ENCODE results near the gene SPRY4. TPM values are rescaled to one million over a fixed set of nuclear protein-coding genes. Genes with fewer than 3 reads are reported as not detected.
"Not testable (repeated sequence)": the region's sequence is repeated elsewhere in the genome, so short reads cannot be mapped to it uniquely, and the experiment has no call there.

The SPRY4 gene
- total and polyA plus RNA-seq, 9 donors, result 26.4 to 89.4 (median 59.4) TPM

DNA sequence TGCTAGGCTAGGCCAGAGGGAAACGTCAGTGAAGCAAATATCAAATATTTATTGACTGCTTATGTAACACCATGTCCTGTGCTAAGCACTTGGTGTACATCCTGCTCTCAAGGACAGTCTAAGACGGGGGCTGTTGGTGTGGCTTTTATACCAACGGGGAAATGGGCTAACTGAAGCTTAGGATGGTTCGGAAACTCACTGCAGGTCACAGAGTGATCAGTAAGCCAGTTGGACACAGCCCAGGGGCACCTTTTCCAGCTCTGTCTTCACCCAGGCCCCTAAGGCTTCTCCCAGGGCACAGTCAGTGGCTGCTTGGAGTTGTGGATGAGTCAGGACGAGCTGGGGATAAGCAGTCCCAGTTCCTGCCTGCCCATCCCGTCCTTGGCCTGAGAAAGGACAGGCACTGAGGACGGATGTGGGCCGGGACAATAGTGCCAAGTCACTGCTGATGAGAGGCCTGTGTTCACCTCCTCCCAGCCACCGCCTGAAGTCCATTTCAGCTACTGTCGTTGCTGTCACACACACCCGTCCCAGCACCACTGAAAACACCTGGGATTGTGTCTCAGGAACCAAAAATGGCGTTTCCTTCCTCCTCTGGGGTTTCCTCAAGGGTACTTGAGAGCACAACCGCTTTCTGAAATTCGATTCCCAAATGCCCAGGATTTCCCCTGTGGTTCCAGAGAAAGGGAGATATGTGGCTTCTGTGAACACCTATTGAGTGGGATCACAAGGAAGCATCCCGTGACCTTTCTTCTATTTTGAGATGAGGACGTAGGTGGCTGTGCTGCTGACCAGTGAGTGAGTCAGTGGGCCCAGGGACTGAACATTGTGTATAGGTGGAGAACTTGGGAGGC lies 17.5 kb upstream of the SPRY4 start:
- 81% methylated on average over 12 of the region's 16 CpGs for WGBS (ENCODE audit: insufficient coverage)
- DNase-seq, result no peak
- H3K9me3 ChIP-seq (replicated peaks; ENCODE audit: control insufficient read depth, low read depth, low read length), result peaks cover 21% of the 10 kb centered on the region
- no peaks in the 10 kb centered on the region for H3K27me3 ChIP-seq (ENCODE audit: control insufficient read depth, insufficient read depth, low read length)
- no peak overlapping the region for H3K4me3 ChIP-seq (ENCODE audit: low read length)
- no peak overlapping the region for H3K27ac ChIP-seq (ENCODE audit: low read length)
- no peaks in the 10 kb centered on the region for H3K4me1 ChIP-seq (ENCODE audit: control insufficient read depth, insufficient read depth, low read length)
- no peaks in the 10 kb centered on the region for H3K36me3 ChIP-seq (ENCODE audit: control insufficient read depth, insufficient read depth, low read length)

DNA sequence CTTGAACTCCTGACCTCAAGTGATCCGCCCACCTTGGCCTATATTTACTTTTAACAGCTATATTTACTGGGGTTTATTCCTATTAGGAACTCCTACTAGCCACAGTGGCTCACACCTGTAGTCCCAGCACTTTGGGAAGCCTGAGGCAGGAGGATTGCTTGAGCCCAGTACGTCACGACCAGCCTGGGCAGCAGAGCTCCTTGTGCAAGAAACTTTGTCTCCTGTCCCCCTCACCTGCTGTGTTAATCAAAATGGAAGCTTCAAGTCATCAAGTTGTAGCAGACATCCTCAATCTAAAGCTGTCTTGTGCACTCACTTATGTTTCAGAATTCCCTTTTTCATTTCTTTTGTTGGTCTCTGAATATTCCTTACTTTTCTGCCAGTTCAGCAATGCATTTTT lies 15.0 kb upstream of the SPRY4 start:
- WGBS (ENCODE audit: insufficient coverage), result 93% methylated on average over 2 of the region's 3 CpGs
- no peak overlapping the region for H3K27ac ChIP-seq (ENCODE audit: low read length)

DNA sequence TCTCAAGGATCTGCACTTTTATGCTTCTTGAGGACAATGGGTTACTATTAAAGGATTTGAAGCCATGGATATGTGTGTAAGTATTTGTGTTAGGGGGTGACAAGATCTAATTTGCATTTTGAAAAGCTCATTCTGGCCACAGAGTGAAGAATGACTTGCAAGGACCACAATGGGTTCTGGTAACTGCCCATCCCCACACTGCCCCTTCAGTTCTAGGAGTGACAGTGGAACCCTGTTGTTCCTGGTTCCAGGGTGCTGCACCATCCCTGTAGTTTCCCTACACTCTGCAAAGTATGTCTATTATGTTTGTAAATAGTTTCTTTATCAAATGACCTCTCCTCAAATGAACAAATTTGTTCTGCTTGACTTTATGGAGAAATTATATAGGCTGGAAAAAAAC lies 9.7 kb upstream of the SPRY4 start:
- no peak for DNase-seq
- H3K27ac ChIP-seq (ENCODE audit: low read length), result no peak overlapping the region
- no peaks in the 10 kb centered on the region for H3K4me1 ChIP-seq (ENCODE audit: control insufficient read depth, insufficient read depth, low read length)
- H3K36me3 ChIP-seq (ENCODE audit: control insufficient read depth, insufficient read depth, low read length), result no peaks in the 10 kb centered on the region
- no peak overlapping the region for H3K4me3 ChIP-seq (ENCODE audit: low read length)
- no peaks in the 10 kb centered on the region for H3K27me3 ChIP-seq (ENCODE audit: control insufficient read depth, insufficient read depth, low read length)
- no peaks in the 10 kb centered on the region for H3K9me3 ChIP-seq (replicated peaks; ENCODE audit: control insufficient read depth, low read depth, low read length)

More for the DNA sequence above, 15.0 kb upstream of the SPRY4 start:
- no peaks in the 10 kb centered on the region for H3K4me1 ChIP-seq (ENCODE audit: control insufficient read depth, insufficient read depth, low read length)
- peaks cover 11% of the 10 kb centered on the region for H3K9me3 ChIP-seq (replicated peaks; ENCODE audit: control insufficient read depth, low read depth, low read length)
- no peak for DNase-seq
- no peaks in the 10 kb centered on the region for H3K27me3 ChIP-seq (ENCODE audit: control insufficient read depth, insufficient read depth, low read length)
- H3K36me3 ChIP-seq (ENCODE audit: control insufficient read depth, insufficient read depth, low read length), result no peaks in the 10 kb centered on the region
- H3K4me3 ChIP-seq (ENCODE audit: low read length), result no peak overlapping the region

DNA sequence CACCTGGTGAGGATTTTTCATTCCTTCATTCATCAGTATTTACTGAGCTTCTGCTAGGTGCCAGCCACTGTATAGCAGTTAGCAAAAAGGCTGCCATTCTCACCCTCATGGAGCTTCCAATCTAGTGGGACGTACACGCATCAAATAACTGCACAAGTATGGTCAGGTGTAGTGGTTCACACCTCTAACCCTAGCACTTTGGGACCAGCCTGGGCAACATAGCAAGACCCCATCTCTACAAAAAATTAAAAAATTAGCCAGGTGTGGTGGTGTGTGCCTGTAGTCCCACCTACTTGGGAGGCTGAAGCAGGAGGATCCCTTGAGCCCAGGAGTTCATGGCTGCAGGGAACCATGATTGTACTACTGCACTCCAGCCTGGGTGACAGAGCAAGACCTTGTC lies 8.9 kb upstream of the SPRY4 start:
- no CpG with 5 or more reads among the region's 2 CpGs for WGBS (ENCODE audit: insufficient coverage)
- not testable (repeated sequence) for H3K9me3 ChIP-seq (replicated peaks; ENCODE audit: control insufficient read depth, low read depth, low read length); H3K4me1 ChIP-seq (ENCODE audit: control insufficient read depth, insufficient read depth, low read length)

DNA sequence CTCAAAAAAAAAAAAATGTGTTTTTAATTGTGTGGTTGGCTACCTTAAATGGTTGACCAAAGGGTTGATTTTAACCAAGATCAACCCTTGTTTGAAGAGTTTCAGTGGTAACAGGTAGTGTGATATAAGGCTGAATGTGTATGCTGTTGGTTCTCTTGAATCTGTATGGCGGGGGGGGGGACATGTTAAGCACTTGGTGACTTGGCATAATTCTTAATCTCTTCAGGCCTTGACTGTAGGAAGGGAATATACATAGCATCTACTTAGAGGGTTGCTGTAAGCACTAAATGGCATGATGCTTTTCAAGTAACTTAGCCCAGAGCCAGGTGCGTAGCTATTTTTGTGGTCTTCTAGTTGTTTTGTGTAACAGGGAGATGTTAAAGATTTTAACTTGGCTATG lies 5.6 kb upstream of the SPRY4 start:
- H3K9me3 ChIP-seq (replicated peaks; ENCODE audit: control insufficient read depth, low read depth, low read length), result no peaks in the 10 kb centered on the region
- no peaks in the 10 kb centered on the region for H3K36me3 ChIP-seq (ENCODE audit: control insufficient read depth, insufficient read depth, low read length)
- no CpG with 5 or more reads among the region's 2 CpGs for WGBS (ENCODE audit: insufficient coverage)
- H3K4me3 ChIP-seq (ENCODE audit: low read length), result no peak overlapping the region
- no peak for DNase-seq
- peaks cover 25% of the 10 kb centered on the region for H3K4me1 ChIP-seq (ENCODE audit: control insufficient read depth, insufficient read depth, low read length)
- no peak overlapping the region for H3K27ac ChIP-seq (ENCODE audit: low read length)
- H3K27me3 ChIP-seq (ENCODE audit: control insufficient read depth, insufficient read depth, low read length), result peaks cover 13% of the 10 kb centered on the region

More for the DNA sequence above, 8.9 kb upstream of the SPRY4 start:
- H3K36me3 ChIP-seq (ENCODE audit: control insufficient read depth, insufficient read depth, low read length); H3K27ac ChIP-seq (ENCODE audit: low read length); H3K27me3 ChIP-seq (ENCODE audit: control insufficient read depth, insufficient read depth, low read length); DNase-seq; H3K4me3 ChIP-seq (ENCODE audit: low read length): not testable (repeated sequence)

DNA sequence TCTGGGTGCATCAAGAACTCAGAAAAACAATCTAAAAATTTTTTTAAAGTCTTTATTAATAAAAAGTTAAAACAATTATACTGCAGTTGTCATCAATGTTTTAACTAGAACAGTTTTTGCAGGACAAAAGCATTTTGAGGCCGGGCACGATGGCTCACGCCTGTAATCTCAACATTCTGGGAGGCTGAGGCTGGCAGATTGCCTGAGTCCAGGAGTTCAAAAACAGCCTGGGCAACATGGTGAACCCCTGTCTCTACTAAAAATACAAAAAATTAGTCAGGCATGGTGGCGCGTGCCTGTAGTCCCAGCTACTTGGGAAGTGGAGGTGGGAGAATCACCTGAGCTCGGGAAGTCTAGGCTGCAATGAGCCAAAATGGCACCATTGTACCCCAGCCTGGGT lies 5.2 kb upstream of the SPRY4 start:
- Histone ChIP-seq H3K4me3 (ENCODE audit: low read length) (no peak overlapping the region), H3K4me1 (ENCODE audit: control insufficient read depth, insufficient read depth, low read length) (peaks cover 29% of the 10 kb centered on the region), H3K27ac (ENCODE audit: low read length) (no peak overlapping the region), H3K9me3 (replicated peaks; ENCODE audit: control insufficient read depth, low read depth, low read length) (no peaks in the 10 kb centered on the region), H3K27me3 (ENCODE audit: control insufficient read depth, insufficient read depth, low read length) (peaks cover 16% of the 10 kb centered on the region), H3K36me3 (ENCODE audit: control insufficient read depth, insufficient read depth, low read length) (no peaks in the 10 kb centered on the region)
- WGBS (ENCODE audit: insufficient coverage), result 99% methylated on average over 6 of the region's 6 CpGs
- DNase-seq, result no peak

DNA sequence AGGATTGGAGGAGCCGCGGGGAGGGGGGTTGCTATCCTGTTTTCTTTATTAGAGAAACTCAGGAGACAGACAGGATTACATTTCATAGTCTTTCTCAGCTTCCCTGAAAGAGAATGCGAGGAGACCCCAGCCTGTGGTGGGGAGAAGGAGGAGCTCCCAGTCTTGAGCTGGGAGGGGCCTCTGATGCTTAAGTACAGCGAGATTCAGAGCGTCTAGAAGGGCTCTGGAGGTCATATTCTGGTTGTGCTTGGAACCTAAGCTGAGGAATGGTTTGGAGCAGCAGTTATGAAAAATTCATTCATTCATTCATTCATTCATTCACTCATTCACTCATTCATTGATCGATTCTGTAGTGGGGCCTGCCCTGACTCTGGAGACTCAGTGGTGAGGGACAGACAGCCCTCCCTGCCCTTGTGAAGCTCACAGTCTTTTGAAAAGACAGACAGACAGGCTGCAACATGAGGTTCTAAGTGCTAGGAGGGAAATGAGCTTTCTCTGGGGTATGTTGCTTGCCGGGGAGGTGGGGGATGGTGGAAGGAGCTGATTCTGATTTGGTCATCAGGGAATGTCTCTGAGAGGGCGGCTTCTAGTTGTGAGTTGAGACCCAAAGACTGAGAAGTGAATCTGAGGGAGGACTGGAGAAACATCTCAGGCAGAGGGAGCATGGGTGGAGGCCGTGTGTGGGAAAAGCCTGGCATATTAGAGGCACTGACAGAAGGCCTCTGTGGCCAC lies 2.5 kb upstream of the SPRY4 start:
- H3K9me3 ChIP-seq (replicated peaks; ENCODE audit: control insufficient read depth, low read depth, low read length), result no peaks in the 10 kb centered on the region
- no peak overlapping the region for H3K4me3 ChIP-seq (ENCODE audit: low read length)
- H3K27ac ChIP-seq (ENCODE audit: low read length), result peak overlapping the region; percentile 94
- DNase-seq, result no peak
- 27% methylated on average over 4 of the region's 9 CpGs for WGBS (ENCODE audit: insufficient coverage)
- peaks cover 27% of the 10 kb centered on the region for H3K27me3 ChIP-seq (ENCODE audit: control insufficient read depth, insufficient read depth, low read length)
- H3K4me1 ChIP-seq (ENCODE audit: control insufficient read depth, insufficient read depth, low read length), result peaks cover 47% of the 10 kb centered on the region
- H3K36me3 ChIP-seq (ENCODE audit: control insufficient read depth, insufficient read depth, low read length), result no peaks in the 10 kb centered on the region

DNA sequence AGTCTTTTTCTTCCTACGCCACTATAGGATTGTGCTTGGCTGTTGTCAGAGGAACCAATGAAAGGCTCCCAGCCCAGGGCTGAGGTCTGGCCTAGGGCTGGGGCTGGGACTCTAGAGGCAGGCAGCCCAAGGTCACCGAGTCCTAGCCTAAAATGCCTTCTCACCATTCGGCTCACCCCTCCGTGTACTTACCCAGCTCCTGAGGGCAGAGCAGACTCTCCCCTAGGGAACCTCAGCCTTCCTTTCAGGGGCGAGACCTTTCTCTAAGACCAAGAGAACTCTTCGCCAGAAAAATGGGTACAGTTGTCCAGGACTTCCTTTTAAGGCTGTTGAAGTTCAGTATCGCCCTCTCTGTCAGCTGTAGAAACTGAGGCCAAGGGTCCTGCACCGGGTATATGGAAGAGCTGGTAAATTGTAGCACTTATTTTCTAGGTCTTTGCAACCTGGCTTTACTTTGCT lies 1.7 kb upstream of the SPRY4 start:
- H3K9me3 ChIP-seq (replicated peaks; ENCODE audit: control insufficient read depth, low read depth, low read length), result no peaks in the 10 kb centered on the region
- WGBS (ENCODE audit: insufficient coverage), result 14% methylated on average over 2 of the region's 8 CpGs
- peaks cover 53% of the 10 kb centered on the region for H3K4me1 ChIP-seq (ENCODE audit: control insufficient read depth, insufficient read depth, low read length)
- H3K4me3 ChIP-seq (ENCODE audit: low read length), result peak overlapping the region; percentile 53
- DNase-seq, result no peak
- H3K27me3 ChIP-seq (ENCODE audit: control insufficient read depth, insufficient read depth, low read length), result peaks cover 27% of the 10 kb centered on the region
- peak overlapping the region; percentile 94 for H3K27ac ChIP-seq (ENCODE audit: low read length)
- no peaks in the 10 kb centered on the region for H3K36me3 ChIP-seq (ENCODE audit: control insufficient read depth, insufficient read depth, low read length)

DNA sequence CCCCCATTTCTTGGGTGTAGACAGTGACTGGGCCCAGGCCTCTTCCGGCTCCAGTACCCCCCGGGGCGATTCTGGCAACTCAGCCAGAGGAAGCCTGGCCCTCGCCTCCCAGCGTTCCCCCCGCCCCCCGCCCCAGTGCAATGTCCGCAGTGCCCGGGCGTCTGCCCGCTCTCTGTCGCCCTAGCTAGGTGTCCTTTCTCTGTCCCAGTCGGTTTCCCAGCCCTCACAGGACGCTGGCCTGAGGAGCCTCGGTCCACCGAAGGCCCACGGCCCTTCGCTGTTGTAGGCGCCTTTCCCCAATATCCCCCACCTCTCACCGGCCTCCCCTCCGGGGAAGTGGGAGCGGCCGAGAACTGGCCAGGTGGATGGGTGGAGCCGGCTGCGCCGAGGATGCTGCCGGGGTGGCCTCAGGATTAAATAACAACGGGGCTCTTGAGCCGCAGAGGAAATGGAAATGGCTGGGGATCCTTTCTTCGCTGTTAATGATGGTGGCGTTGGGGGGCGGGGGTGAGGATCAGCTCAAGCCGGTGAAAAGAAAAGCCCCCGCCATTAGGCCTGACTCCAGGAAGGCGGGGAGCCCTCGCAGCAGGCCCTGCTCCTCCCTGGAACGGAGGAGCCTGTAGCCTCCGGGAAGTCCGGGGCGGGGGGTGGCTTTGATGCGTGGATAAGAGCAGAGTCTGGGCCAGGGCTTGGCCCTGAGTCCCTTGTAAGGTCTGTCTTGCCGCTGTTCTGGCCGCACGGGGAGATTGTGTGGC lies 1.1 kb upstream of the SPRY4 start:
- peak; percentile 86 for DNase-seq
- H3K4me1 ChIP-seq (ENCODE audit: control insufficient read depth, insufficient read depth, low read length), result peaks cover 59% of the 10 kb centered on the region

More for the DNA sequence above, 1.1 kb upstream of the SPRY4 start:
- no peaks in the 10 kb centered on the region for H3K9me3 ChIP-seq (replicated peaks; ENCODE audit: control insufficient read depth, low read depth, low read length)
- 1% methylated on average over 18 of the region's 44 CpGs for WGBS (ENCODE audit: insufficient coverage)
- H3K36me3 ChIP-seq (ENCODE audit: control insufficient read depth, insufficient read depth, low read length), result no peaks in the 10 kb centered on the region
- H3K27me3 ChIP-seq (ENCODE audit: control insufficient read depth, insufficient read depth, low read length), result peaks cover 27% of the 10 kb centered on the region
- H3K4me3 ChIP-seq (ENCODE audit: low read length), result peak overlapping the region; percentile 53
- peak overlapping the region; percentile 94 for H3K27ac ChIP-seq (ENCODE audit: low read length)
